GM12872 (cell line): Measurements from ENCODE around the gene NDUFS6.

Source experiments
- TF ChIP-seq, protein P1 (sequence below): IDR thresholded peaks from 3 replicates; pipeline ENCODE4 v1.5.1; 2011; ENCODE audit warnings: low read depth, mild to moderate bottlenecking, low read length, moderate library complexity; ENCODE audit not compliant: insufficient read depth

Gene NDUFS6

GRCh38 chr5:1860021-1860610, 58.9 kb downstream of the NDUFS6 start:
- TF ChIP-seq, protein P1, sequence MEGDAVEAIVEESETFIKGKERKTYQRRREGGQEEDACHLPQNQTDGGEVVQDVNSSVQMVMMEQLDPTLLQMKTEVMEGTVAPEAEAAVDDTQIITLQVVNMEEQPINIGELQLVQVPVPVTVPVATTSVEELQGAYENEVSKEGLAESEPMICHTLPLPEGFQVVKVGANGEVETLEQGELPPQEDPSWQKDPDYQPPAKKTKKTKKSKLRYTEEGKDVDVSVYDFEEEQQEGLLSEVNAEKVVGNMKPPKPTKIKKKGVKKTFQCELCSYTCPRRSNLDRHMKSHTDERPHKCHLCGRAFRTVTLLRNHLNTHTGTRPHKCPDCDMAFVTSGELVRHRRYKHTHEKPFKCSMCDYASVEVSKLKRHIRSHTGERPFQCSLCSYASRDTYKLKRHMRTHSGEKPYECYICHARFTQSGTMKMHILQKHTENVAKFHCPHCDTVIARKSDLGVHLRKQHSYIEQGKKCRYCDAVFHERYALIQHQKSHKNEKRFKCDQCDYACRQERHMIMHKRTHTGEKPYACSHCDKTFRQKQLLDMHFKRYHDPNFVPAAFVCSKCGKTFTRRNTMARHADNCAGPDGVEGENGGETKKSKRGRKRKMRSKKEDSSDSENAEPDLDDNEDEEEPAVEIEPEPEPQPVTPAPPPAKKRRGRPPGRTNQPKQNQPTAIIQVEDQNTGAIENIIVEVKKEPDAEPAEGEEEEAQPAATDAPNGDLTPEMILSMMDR: no peak

DNA sequence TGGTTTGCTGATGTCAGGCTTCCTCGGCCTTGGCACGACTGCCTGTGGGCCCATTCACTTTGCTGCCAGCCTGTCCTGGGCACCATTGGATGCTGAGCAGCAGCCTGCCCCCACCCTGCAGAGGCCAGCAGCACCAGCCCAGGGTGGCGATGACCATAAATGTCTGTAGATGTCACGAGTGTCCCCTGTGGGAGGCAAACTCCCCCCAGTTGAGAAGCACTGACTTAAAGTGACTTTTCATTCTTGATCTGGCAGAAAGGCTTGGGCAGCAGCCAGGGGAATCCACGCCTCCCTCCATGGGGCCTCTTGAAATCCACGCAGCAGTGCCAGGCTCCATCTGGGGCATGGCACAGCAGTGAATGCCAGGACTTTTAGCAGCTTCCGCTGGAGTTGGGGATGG, 59.7 kb downstream of the NDUFS6 start:
- TF ChIP-seq, protein P1: no peak

- TF ChIP-seq, protein P1: no peak
Measured at GRCh38 chr5:1864896-1865440, 63.8 kb downstream of the NDUFS6 start.

DNA sequence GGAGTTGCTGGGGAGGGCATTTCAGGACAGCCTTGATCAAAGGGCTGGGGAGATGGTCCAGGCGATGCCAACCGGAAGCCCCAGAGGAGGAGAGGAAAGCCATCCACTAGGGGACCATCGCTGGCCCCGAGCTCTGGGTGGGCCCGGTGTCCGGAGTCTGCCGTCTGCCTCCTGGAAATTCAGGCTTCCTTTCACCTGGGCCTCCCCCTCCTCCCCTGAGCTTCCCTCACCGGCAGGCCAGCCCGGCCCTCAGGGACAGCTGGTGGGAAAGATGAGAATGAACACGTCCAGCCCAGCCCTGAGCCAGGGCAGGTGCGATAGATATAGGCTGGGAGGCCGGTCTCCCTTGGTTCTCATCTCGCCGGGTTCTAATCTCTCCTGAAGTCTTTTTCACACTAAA, 64.3 kb downstream of the NDUFS6 start:
- TF ChIP-seq, protein P1: no peak
